HFFc6 (cell line): Measurements from ENCODE around the gene TNS2. TPM values are rescaled to one million over a fixed set of nuclear protein-coding genes. Genes with fewer than 3 reads are reported as not detected.

Source experiments
- DNase-seq: peaks from one replicate; pipeline ENCODE4 v3.0.0-alpha.2; 2018
- H3K27ac Mint-ChIP-seq: 2 replicates; pipeline ENCODE4 v1.8.0; 2020; ENCODE audit warnings: mild to moderate bottlenecking, mixed read lengths
- H3K27me3 Mint-ChIP-seq: 2 replicates; pipeline ENCODE4 v1.8.0; 2021; ENCODE audit warnings: mild to moderate bottlenecking, moderate library complexity, mixed read lengths; ENCODE audit not compliant: insufficient read depth
- H3K36me3 Mint-ChIP-seq: 2 replicates; pipeline ENCODE4 v1.8.0; 2021; ENCODE audit warnings: low read depth, mixed read lengths
- H3K4me1 Mint-ChIP-seq: 2 replicates; pipeline ENCODE4 v1.8.0; 2020; ENCODE audit warnings: low read depth, mixed read lengths
- H3K4me3 Mint-ChIP-seq: 2 replicates; pipeline ENCODE4 v1.8.0; 2020; ENCODE audit warnings: mild to moderate bottlenecking, moderate library complexity, mixed read lengths
- H3K9me3 Mint-ChIP-seq: 2 replicates; pipeline ENCODE4 v1.8.0; 2020; ENCODE audit warnings: mild to moderate bottlenecking, mixed read lengths
- total RNA-seq, 6 experiments: library from RNA; stranded (reverse); fragmentation: NEBNext Ultra II Directional; extraction: Animal tissue kit (Norgen Biotek cat#: 25700); gene quantifications; 2 replicates in 1 of 6; 3 replicates in 5 of 6; pipeline ENCODE4 v1.2.3, GENCODE V29; 2021
- TF ChIP-seq, protein P1 (sequence below): fragments of 200-600 bp; sonication (generic); IDR thresholded peaks from 2 replicates; pipeline ENCODE4 v1.5.0; 2021; ENCODE audit warnings: antibody characterized with exemption, mild to moderate bottlenecking

Gene TNS2
- total RNA-seq, 6 experiments from 2014 or later: 44.3 to 69.2 (median 58.9) TPM

DNA sequence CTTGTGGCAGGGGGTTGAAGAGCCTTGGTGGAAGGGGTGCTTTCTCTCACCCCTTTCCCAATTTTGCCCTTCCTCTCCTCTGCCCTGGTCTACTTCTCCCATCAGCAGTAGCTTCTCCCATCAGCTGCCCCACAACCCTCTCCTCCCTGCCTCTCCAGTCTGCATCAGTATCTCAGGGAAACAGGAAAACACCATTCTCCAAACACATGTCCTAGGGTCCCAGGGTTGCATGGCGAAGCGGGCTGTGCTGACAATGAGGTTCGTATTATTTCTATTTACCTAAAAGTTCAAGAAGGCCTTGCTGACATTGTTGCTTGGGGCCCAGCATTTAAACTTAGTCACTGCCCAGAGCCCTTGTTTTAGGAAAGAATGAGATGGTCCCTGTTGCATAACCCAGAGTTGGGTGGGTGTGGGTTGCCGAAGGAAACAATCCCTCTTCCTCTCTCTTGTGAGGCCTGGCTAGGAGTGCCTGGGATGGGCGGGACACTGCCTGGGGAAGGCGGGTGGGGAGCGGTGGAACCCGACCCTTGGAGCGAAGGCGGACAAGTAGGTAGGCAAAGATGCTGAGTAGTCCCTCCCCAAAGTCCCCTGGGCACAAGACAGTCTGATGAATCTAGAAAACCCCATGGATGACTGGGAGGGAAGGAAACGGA, 46.4 kb downstream of the TNS2 start:
- Mint-ChIP-seq H3K4me3 (peak overlapping the region; percentile 95), H3K27ac (peak overlapping the region; percentile 95), H3K36me3 (no peaks in the 10 kb centered on the region), H3K9me3 (no peaks in the 10 kb centered on the region), H3K27me3 (peaks cover 5% of the 10 kb centered on the region; the same call in 1 of the 2 replicates), H3K4me1 (peaks cover 65% of the 10 kb centered on the region)
- TF ChIP-seq, protein P1, sequence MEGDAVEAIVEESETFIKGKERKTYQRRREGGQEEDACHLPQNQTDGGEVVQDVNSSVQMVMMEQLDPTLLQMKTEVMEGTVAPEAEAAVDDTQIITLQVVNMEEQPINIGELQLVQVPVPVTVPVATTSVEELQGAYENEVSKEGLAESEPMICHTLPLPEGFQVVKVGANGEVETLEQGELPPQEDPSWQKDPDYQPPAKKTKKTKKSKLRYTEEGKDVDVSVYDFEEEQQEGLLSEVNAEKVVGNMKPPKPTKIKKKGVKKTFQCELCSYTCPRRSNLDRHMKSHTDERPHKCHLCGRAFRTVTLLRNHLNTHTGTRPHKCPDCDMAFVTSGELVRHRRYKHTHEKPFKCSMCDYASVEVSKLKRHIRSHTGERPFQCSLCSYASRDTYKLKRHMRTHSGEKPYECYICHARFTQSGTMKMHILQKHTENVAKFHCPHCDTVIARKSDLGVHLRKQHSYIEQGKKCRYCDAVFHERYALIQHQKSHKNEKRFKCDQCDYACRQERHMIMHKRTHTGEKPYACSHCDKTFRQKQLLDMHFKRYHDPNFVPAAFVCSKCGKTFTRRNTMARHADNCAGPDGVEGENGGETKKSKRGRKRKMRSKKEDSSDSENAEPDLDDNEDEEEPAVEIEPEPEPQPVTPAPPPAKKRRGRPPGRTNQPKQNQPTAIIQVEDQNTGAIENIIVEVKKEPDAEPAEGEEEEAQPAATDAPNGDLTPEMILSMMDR: no peak
- DNase-seq: peak; percentile 59

DNA sequence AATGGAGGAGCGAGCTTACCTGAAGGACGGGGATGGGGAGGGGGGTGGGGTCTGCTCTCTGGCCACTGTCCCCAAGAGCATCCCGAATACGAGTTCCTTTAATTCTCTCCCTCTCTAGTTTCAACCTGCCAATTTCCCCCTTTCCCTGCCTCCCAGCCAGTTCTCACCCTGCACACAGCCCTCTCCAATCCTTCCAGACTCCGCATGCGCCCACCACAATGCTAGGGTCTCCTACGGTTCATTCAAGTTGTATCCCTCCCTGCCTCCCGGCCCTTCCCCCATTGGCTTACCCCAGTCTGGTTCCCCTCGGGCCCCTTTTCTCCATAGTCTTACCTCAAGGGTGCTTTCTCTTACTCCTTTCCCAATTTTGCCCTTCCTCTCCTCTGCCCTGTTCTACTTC, 46.9 kb downstream of the TNS2 start:
- Mint-ChIP-seq H3K9me3 (no peaks in the 10 kb centered on the region), H3K4me3 (peak overlapping the region; percentile 95), H3K4me1 (peaks cover 59% of the 10 kb centered on the region), H3K36me3 (no peaks in the 10 kb centered on the region), H3K27me3 (peaks cover 5% of the 10 kb centered on the region; the same call in 1 of the 2 replicates), H3K27ac (peak overlapping the region; percentile 95)
- no peak for DNase-seq
- TF ChIP-seq, protein P1: no peak

DNA sequence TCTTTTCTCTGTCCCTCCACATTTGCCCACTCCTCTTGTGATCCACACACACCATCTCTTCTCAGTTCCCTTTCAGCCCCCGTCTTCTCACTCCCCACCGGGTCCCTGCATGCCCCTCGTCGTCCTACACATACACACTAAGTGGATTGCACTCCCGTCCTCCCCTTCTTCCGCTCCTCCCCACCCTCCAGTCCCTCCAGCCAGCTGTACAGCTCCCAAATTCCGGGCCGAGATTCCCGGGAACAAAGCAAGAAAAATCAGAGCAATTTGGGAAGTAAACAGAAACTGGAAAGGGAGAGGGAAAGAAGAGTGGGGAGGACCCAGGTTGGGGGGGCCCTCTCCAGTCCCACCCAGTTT, 47.3 kb downstream of the TNS2 start:
- H3K27ac Mint-ChIP-seq: peak overlapping the region; percentile 95

DNA sequence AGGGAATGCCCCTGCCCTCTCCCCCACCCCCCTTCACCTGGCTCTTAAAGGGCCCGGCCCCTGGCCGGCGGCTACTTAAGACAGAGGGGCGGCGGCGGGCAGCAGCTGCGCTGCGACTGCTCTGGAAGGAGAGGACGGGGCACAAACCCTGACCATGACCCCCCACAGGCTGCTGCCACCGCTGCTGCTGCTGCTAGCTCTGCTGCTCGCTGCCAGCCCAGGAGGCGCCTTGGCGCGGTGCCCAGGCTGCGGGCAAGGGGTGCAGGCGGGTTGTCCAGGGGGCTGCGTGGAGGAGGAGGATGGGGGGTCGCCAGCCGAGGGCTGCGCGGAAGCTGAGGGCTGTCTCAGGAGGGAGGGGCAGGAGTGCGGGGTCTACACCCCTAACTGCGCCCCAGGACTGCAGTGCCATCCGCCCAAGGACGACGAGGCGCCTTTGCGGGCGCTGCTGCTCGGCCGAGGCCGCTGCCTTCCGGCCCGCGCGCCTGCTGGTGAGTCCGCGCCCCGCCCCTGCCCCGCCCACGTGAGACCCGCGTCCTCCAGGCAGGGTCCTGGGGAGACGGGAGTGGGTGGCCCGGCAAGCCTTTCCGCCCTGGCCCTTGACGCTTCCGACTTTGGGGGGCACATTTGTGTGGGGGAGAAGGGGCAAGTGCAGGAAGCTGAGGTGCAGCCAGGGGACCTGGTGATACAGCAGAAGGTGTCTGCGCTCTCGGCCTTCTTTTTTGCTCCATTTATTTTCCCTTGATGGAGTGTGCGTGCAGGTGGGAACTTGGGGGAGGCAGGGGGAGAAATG, 47.9 kb downstream of the TNS2 start, which contains the start of gene IGFBP6:
Gene IGFBP6, plus strand, starts transcription at position 104 of the 790 bp plus-strand sequence. Its CDS starts 51 bp downstream, at position 155.
- DNase-seq: peak; percentile 16
- TF ChIP-seq, protein P1: peak; percentile 26
- Mint-ChIP-seq H3K9me3 (no peaks in the 10 kb centered on the region), H3K36me3 (no peaks in the 10 kb centered on the region), H3K27ac (peak within 1 kb of the TSS; percentile 95), H3K4me1 (peaks cover 59% of the 10 kb centered on the region), H3K27me3 (peaks cover 5% of the 10 kb centered on the region; the same call in 1 of the 2 replicates), H3K4me3 (peak within 1 kb of the TSS; percentile 95)

More for the DNA sequence above, 47.3 kb downstream of the TNS2 start:
- TF ChIP-seq, protein P1: no peak
- Mint-ChIP-seq H3K9me3 (no peaks in the 10 kb centered on the region), H3K4me1 (peaks cover 59% of the 10 kb centered on the region), H3K27me3 (peaks cover 5% of the 10 kb centered on the region; the same call in 1 of the 2 replicates), H3K36me3 (no peaks in the 10 kb centered on the region), H3K4me3 (peak overlapping the region; percentile 95)
- DNase-seq: no peak

DNA sequence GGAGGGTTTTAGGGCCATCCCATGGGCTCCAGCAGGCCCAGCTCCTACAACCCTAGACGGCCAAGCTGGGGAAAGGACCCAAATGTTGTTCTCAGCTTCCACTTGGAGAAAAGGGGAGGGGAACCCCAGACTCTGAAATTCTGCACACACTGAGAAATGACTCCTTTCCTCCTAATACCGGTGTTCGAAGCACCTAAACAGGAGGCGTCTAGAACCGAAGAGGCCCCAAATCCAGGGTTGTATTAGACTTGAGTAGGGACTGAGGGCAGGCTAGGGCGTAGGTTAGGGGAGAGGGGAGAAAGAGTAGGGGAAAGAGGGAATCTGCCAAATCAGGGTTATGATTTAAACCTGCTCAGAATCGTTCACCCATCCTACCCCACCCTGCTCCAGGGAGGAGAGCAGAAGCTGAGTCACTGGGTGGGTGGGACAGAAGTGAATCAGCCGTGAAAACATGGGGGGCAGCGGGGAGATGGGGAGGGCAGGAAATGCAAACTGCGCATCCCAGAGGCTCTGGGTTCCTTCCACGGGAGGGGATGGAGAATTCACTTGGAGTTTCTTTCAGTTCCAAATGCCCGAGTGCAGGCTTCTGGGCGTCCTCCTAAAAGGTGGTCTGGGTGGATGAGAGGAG, 48.6 kb downstream of the TNS2 start:
- H3K27ac Mint-ChIP-seq: peak overlapping the region; percentile 95
- peak overlapping the region; percentile 95 for H3K4me3 Mint-ChIP-seq
- H3K9me3 Mint-ChIP-seq: no peaks in the 10 kb centered on the region
- TF ChIP-seq, protein P1: no peak
- H3K36me3 Mint-ChIP-seq: no peaks in the 10 kb centered on the region
- DNase-seq: peak; percentile 76
- H3K27me3 Mint-ChIP-seq: peaks cover 5% of the 10 kb centered on the region; the same call in 1 of the 2 replicates
- H3K4me1 Mint-ChIP-seq: peaks cover 59% of the 10 kb centered on the region
